HEK293T (cell line): ENCODE results near the gene ICA1.

ENCODE experiments used
- ARNT ChIP-seq: fragments of 450-650 bp; IDR thresholded peaks from 2 replicates; pipeline ENCODE4 v1.6.1; 2017; ENCODE audit warnings: mild to moderate bottlenecking
- ELF4 ChIP-seq: fragments of 450-650 bp; IDR thresholded peaks from 2 replicates; pipeline ENCODE4 v1.6.1; 2017; ENCODE audit warnings: antibody characterized with exemption
- LEF1 ChIP-seq: fragments of 450-650 bp; IDR thresholded peaks from 2 replicates; pipeline ENCODE4 v1.6.1; 2017; ENCODE audit warnings: mild to moderate bottlenecking, borderline replicate concordance
- SP1 ChIP-seq: fragments of 450-650 bp; IDR thresholded peaks from 2 replicates; pipeline ENCODE4 v1.6.1; 2017
- SUZ12 ChIP-seq: fragments of 450-650 bp; IDR thresholded peaks from 2 replicates; pipeline ENCODE4 v1.6.1; 2016; ENCODE audit warnings: mild to moderate bottlenecking
- TARDBP ChIP-seq: fragments of 450-650 bp; IDR thresholded peaks from 2 replicates; pipeline ENCODE4 v1.6.1; 2016

- TF ChIP-seq ARNT (no peak), SP1 (no peak), LEF1 (no peak), SUZ12 (no peak), ELF4 (no peak), TARDBP (no peak)
Observed at GRCh38 chr7:8220376-8221100, 41.4 kb downstream of the ICA1 start.
